ENCODE results near the gene LY6G6F. TPM values are rescaled to one million over a fixed set of nuclear protein-coding genes. Genes with fewer than 3 reads are reported as not detected.

LY6G6F gene
- total and polyA plus RNA-seq, 2 of the 13 experiments (the other 11 are each of a cell fraction or from before 2014, with no cell fraction given) = not detected

GRCh38 chr6:31741815-31742214 lies 35.1 kb downstream of the LY6G6F start:
- ChIA-PET POLR2A (interaction anchor here (6.5 to 7.7 kb wide), 2 partner anchors 12 to 85 kb away, joined by 102 to 122 read pairs; partner anchors contain the start of genes DDAH2 and HSPA1B), CTCF (ENCODE audit: low intra/inter-chr PET ratio, low total read pairs) (no interaction called here)
- Histone ChIP-seq H3K36me3 (replicated peaks in 1 of 2; ENCODE audit: control insufficient read depth in 1 of 2, insufficient read depth in 2 of 2, low read length in 2 of 2) (peaks cover 0 to 6% of the 10 kb centered on the region in 2 experiments; a peak in 3 of 5 replicates), H3K9ac (ENCODE audit: insufficient read depth, low read depth, low read length) (no peak overlapping the region), H4K20me1 (ENCODE audit: insufficient read depth, low read length) (no peaks in the 10 kb centered on the region), H3K4me3 (replicated peaks in 1 of 3; ENCODE audit: insufficient read depth in 1 of 3, low read depth in 2 of 3, low read length in 3 of 3) (no peak overlapping the region), H2AFZ (ENCODE audit: low read length) (no peak overlapping the region), H3K9me3 (ENCODE audit: low read length) (no peaks in the 10 kb centered on the region), H3K27ac (ENCODE audit: extremely low read length, insufficient read depth, low read length) (no peak overlapping the region), H3K4me1 (ENCODE audit: insufficient read depth, low read length) (peaks cover 62% of the 10 kb centered on the region), H3K4me2 (ENCODE audit: low read depth, low read length) (no peak overlapping the region), H3K79me2 (ENCODE audit: insufficient read depth, low read length) (peaks cover 2% of the 10 kb centered on the region), H3K27me3 (ENCODE audit: control insufficient read depth in 1 of 2, insufficient read depth in 2 of 2, low read length in 2 of 2) (no peaks in the 10 kb centered on the region; a peak in 1 of 5 replicates)
- TF ChIP-seq ZNF224 (CRISPR knock-in tag; IDR thresholded peaks at IDR 0.05) = no peak
- TF ChIP-seq KLF6 (CRISPR knock-in tag; IDR thresholded peaks at IDR 0.05) = no peak
- TF ChIP-seq MAFF (IDR thresholded peaks at IDR 0.05; ENCODE audit: low read depth, low read length) = no peak
- TF ChIP-seq ZNF800 (CRISPR knock-in tag; IDR thresholded peaks at IDR 0.05) = no peak
- no peak for TF ChIP-seq ADNP (CRISPR knock-in tag; IDR thresholded peaks at IDR 0.05)
- no peak for TF ChIP-seq ZNF574 (CRISPR knock-in tag; IDR thresholded peaks at IDR 0.05)
- TF ChIP-seq, protein P1, sequence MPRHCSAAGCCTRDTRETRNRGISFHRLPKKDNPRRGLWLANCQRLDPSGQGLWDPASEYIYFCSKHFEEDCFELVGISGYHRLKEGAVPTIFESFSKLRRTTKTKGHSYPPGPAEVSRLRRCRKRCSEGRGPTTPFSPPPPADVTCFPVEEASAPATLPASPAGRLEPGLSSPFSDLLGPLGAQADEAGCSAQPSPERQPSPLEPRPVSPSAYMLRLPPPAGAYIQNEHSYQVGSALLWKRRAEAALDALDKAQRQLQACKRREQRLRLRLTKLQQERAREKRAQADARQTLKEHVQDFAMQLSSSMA (CRISPR knock-in tag; IDR thresholded peaks at IDR 0.05) = no peak
- TF ChIP-seq REL (CRISPR knock-in tag; conservative IDR thresholded peaks at IDR 0.05) = no peak
- no peak for TF ChIP-seq DMAP1 (CRISPR knock-in tag; IDR thresholded peaks at IDR 0.05)
- TF ChIP-seq PPARG (CRISPR knock-in tag; conservative IDR thresholded peaks at IDR 0.05) = no peak
- TF ChIP-seq TAF1 (CRISPR knock-in tag; IDR thresholded peaks at IDR 0.05) = no peak
- TF ChIP-seq RBM39 (IDR thresholded peaks at IDR 0.05; ENCODE audit: low read depth, low read length, poor library complexity, severe bottlenecking) = no peak
- no peak for TF ChIP-seq ZNF607 (CRISPR knock-in tag; IDR thresholded peaks at IDR 0.05; ENCODE audit: borderline replicate concordance)
- no peak for TF ChIP-seq RARG (CRISPR knock-in tag; IDR thresholded peaks at IDR 0.05; ENCODE audit: low read depth)
- TF ChIP-seq ZMYM4 (CRISPR knock-in tag; IDR thresholded peaks at IDR 0.05) = no peak
- no peak for DNase-seq (ENCODE audit: low spot score)
- ATAC-seq = no peak
- in situ Hi-C loops (cut with HindIII; ENCODE audit: extremely low pct_ligation_motif_present, low pct_unique_long_range_greater_than_20kb) (no loop called here), intact Hi-C loops (cut with micrococcal nuclease; ENCODE audit: unreplicated experiment) (no loop called here)
- FAIRE-seq = no peak
- WGBS (ENCODE audit: low lambda C conversion rate) = 96% methylated on average over 2 of the region's 2 CpGs
- BruUV-seq (replicated peaks) = no TSS peak
